GM10248 (cell line): ENCODE measurements around the gene NSUN2.

Experiments
- CTCF ChIA-PET: fragments of 300-600 bp; sonication (Branson Sonifier 250); formaldehyde crosslinking; extraction: SDS; loops from one replicate; lab custom pipeline; 2021; ENCODE audit warnings: antibody characterized with exemption; lab: Yijun Ruan, JAX
- POLR2A ChIA-PET: fragments of 350-650 bp; sonication (Branson Sonifier 250); formaldehyde crosslinking; extraction: SDS; loops from one replicate; lab custom pipeline; 2020; ENCODE audit warnings: antibody characterized with exemption; lab: Yijun Ruan, JAX
- DNase-seq: peaks from one replicate; pipeline ENCODE4 v3.0.0; 2012; ENCODE audit errors: extremely low spot score
- TF ChIP-seq, protein P1 (sequence below): IDR thresholded peaks from 2 replicates; pipeline ENCODE4 v1.5.1; 2012; ENCODE audit warnings: mild to moderate bottlenecking, low read depth; ENCODE audit errors: extremely low read depth, missing control alignments, control extremely low read depth

NSUN2 gene

DNA sequence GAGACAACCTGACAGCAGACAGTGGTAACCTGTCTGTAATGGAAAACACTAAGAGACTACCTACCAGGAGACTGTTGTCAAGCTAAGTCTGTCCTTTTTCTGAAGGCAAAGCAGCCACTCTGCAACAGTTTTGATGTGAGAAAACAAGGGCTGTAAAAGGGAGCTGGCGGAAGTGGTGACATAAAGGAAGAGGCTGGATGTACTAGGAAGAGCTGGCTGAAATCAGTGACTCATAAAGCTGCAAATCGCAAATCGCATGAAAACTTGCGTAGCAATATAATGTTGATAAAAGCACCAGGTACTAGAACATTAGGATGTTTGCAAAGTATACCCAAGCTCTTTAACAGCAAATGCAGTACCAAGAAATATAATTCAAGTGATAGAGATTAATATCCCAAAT, 1.4 kb downstream of the NSUN2 start:
- POLR2A ChIA-PET, result no interaction called here
- DNase-seq, result no peak
- TF ChIP-seq, protein P1, sequence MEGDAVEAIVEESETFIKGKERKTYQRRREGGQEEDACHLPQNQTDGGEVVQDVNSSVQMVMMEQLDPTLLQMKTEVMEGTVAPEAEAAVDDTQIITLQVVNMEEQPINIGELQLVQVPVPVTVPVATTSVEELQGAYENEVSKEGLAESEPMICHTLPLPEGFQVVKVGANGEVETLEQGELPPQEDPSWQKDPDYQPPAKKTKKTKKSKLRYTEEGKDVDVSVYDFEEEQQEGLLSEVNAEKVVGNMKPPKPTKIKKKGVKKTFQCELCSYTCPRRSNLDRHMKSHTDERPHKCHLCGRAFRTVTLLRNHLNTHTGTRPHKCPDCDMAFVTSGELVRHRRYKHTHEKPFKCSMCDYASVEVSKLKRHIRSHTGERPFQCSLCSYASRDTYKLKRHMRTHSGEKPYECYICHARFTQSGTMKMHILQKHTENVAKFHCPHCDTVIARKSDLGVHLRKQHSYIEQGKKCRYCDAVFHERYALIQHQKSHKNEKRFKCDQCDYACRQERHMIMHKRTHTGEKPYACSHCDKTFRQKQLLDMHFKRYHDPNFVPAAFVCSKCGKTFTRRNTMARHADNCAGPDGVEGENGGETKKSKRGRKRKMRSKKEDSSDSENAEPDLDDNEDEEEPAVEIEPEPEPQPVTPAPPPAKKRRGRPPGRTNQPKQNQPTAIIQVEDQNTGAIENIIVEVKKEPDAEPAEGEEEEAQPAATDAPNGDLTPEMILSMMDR, result no peak
- CTCF ChIA-PET, result interaction anchor here (1.2 to 3.0 kb wide), 4 partner anchors 11 to 116 kb away, joined by 3 to 12 read pairs (median 4); no protein-coding TSS in a partner anchor

DNA sequence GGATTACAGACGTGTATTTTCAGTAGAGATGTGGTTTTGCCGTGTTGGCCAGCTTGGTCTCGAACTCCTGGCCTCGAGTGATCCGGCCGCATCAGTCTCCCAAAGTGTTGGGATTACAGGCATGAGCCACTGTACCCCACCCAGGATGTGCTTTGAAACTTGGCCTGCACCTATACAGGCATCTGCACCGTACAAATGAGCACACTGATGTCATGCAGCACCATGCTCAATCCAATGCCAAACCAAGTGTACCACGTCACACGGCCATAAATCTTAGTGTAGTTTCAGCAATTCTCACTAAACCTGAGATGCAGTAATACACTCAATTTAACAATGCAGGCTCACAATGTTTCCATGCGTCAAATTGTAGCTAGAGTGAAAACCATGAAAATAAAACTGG, 6.3 kb downstream of the NSUN2 start:
- POLR2A ChIA-PET, result no interaction called here
- TF ChIP-seq, protein P1, result no peak
- CTCF ChIA-PET, result no interaction called here
- DNase-seq, result no peak

DNA sequence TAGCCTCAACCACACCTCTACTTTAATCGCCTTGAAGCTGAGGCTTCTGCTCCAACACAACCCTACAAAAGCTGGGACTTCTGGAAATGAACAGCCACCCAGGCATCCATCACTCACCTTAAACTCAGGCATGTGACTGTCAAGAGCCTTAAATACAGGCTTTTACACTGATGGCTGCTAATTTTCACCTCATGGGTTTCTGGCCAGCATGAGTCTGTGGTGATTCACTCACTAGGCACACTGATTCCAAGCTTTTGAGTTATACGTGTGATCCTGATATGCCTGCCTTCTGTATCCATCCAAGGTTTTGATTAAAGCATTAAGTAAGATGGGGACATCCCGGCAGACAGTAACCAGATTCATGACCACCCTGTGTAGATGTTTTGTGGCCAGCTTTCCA, 8.9 kb downstream of the NSUN2 start:
- ChIA-PET CTCF (interaction anchor here (1.4 kb wide), 1 partner anchor 9 kb away, joined by 3 read pairs; no protein-coding TSS in a partner anchor), POLR2A (interaction anchor here (1.5 kb wide), 1 partner anchor 9 kb away, joined by 4 read pairs; the partner anchor contains the start of genes NSUN2 and SRD5A1)
- DNase-seq, result no peak
- TF ChIP-seq, protein P1, result no peak

DNA sequence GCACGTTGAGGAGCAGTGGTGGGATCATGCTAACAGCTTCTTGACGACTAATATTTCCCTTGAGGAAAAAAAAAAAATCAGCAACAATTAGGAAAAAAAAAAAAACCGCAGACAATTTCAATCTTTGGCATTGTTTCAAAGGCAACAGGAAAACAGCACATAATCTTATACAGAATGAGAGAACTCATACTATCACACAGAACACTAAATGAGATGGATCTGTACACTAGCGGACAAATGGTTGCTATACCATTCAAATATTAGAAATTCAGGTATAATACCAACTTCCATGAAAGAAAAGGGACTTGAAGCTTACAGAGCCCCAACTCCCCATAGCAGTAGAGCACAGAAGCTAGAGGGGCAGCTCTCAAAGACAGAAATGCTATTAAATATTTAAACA, 9.6 kb downstream of the NSUN2 start:
- ChIA-PET CTCF (no interaction called here), POLR2A (no interaction called here)
- TF ChIP-seq, protein P1, result no peak
- DNase-seq, result no peak

DNA sequence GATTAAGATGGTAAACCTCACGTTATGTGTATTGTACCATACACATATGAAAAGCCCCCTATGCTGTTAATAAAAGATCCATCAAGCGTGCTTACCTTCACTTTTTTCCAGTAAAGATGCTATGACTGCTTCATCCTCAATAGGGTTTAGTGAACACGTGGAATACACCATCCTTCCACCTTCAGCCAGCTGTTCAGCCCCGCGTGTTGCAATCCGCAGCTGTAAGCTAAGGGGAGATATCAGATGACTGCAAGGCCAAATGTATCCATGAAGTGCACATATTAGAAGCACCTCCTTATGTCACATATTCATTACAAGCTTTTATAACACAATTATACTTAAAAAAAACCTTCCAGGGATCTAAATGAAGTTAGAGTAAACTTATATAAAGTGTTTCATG, 16.2 kb downstream of the NSUN2 start:
- POLR2A ChIA-PET, result interaction anchor here (0.8 kb wide), 1 partner anchor 12 kb away, joined by 3 read pairs; no protein-coding TSS in a partner anchor
- TF ChIP-seq, protein P1, result no peak

DNA sequence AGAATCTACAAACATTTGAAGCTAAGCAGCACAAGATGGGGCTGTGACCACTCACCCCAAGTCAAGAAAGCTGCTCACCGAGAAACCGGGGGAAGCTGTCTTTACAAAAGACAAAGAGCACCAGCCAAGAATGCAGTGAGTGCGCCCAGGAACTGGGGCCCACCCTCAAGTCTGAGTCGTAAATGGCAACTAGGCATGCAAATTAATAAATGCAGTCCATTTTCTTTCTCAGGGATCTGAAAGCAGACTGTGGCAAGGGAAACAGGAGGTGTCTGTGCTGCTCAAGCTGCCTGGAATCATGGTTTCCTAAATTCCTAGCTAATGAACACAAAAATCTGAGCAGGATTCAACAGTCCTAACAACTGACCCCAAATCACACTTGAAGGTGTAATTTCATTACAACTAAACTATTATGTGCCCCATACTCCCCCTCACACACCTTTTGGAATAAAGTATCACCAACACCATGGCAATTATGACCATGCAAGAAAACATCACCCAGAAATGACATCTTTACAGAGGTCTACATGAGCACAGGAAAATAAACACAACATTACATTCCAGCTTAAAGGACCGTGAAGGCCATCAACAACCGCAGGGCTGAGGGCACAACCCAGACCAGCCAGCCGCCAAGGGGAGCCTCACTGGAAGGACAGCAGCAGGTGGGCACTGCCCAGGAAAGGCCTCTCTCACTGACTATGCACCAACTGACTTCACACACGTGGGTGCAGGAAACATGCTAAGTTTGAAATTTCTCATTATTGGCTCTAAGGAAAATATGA, 17.6 kb downstream of the NSUN2 start:
- CTCF ChIA-PET, result interaction anchor here (0.8 to 1.4 kb wide), 4 partner anchors 9 to 132 kb away, joined by 3 to 5 read pairs (median 3); no protein-coding TSS in a partner anchor
- POLR2A ChIA-PET, result no interaction called here
- no peak for DNase-seq
- TF ChIP-seq, protein P1, result no peak

More for the DNA sequence above, 16.2 kb downstream of the NSUN2 start:
- no peak for DNase-seq
- CTCF ChIA-PET, result no interaction called here
